ENCODE measurements around the gene TAGLN3. TPM values are rescaled to one million over a fixed set of nuclear protein-coding genes. Genes with fewer than 3 reads are reported as not detected.

Gene TAGLN3
- total and polyA plus RNA-seq, 2 donors (not counting 3 experiments of a cell fraction or from before 2014, with no cell fraction given), result not detected

GRCh38 chr3:111968319-111969054 is 30.2 kb upstream of the TAGLN3 start:
- ChIA-PET CTCF (interaction anchor here (0.5 to 7.9 kb wide), 30 partner anchors 10 to 299 kb away, joined by 3 to 239 read pairs (median 9); partner anchors contain the start of genes ABHD10 and PHLDB2), POLR2A (interaction anchor here (0.9 to 1.8 kb wide), 4 partner anchors 10 to 108 kb away, joined by 3 to 6 read pairs (median 4); partner anchors contain the start of gene ABHD10)
- Histone ChIP-seq H2AFZ (ENCODE audit: low read depth, low read length) (no peak overlapping the region), H3K27me3 (ENCODE audit: control insufficient read depth in 2 of 2, insufficient read depth in 2 of 2, low read length in 2 of 2) (no peaks in the 10 kb centered on the region), H3K4me1 (ENCODE audit: control insufficient read depth, extremely low read depth, insufficient read depth, low read length) (peaks cover 21% of the 10 kb centered on the region), H3K4me2 (ENCODE audit: insufficient read depth, low read length) (no peak overlapping the region), H3K9ac (replicated peaks; ENCODE audit: extremely low read depth, insufficient read depth, low read length) (no peak overlapping the region), H3K36me3 (ENCODE audit: control insufficient read depth in 2 of 2, extremely low read depth in 1 of 2, insufficient read depth in 2 of 2, low read length in 2 of 2) (peaks cover 10 to 13% of the 10 kb centered on the region in 2 experiments), H3K79me2 (ENCODE audit: control insufficient read depth, insufficient read depth, low read length) (no peaks in the 10 kb centered on the region), H3K9me3 (replicated peaks; ENCODE audit: control insufficient read depth, insufficient read depth, low read length) (no peaks in the 10 kb centered on the region), H3K27ac (ENCODE audit: insufficient read depth, low read depth, low read length) (no peak overlapping the region), H3K4me3 (replicated peaks in 1 of 3; ENCODE audit: insufficient read depth in 1 of 3, low read depth in 1 of 3, low read length in 3 of 3) (no peak overlapping the region), H4K20me1 (replicated peaks; ENCODE audit: control insufficient read depth, extremely low read depth, insufficient read depth, low read length) (no peaks in the 10 kb centered on the region), H3K9me1 (replicated peaks; ENCODE audit: control insufficient read depth, extremely low read depth, insufficient read depth, low read length) (no peaks in the 10 kb centered on the region)
- FAIRE-seq (no peak), DNase-seq (ENCODE audit: low read depth, low spot score) (no peak)
- BruUV-seq (replicated peaks), result no TSS peak
- intact Hi-C loops (cut with micrococcal nuclease) (no loop called here), dilution Hi-C loops (cut with MboI; ENCODE audit: extremely low pct_ligation_motif_present, low sequenced_read_pairs) (no loop called here)
- no peak for TF ChIP-seq EZH2 (IDR thresholded peaks at IDR 0.05; ENCODE audit: borderline replicate concordance, low read depth, low read length, severe bottlenecking)
- no peak for TF ChIP-seq GATA2 (IDR thresholded peaks at IDR 0.05; ENCODE audit: insufficient read depth, insufficient read length, low read depth, low read length)
- TF ChIP-seq JUN (IDR thresholded peaks at IDR 0.05; ENCODE audit: borderline replicate concordance, insufficient read depth, insufficient read length, low read depth), result no peak
- TF ChIP-seq POLR2AphosphoS5 (IDR thresholded peaks at IDR 0.05; ENCODE audit: insufficient read depth, low read depth, low read length), result no peak
- no peak for TF ChIP-seq MAX (IDR thresholded peaks at IDR 0.05; ENCODE audit: insufficient read depth, insufficient read length)
- no peak for TF ChIP-seq FOS (IDR thresholded peaks at IDR 0.05; ENCODE audit: borderline replicate concordance, insufficient read depth, low read length)
- no peak for TF ChIP-seq CTCF (IDR thresholded peaks at IDR 0.05; ENCODE audit: extremely low read depth in 1 of 2, insufficient read depth in 1 of 2, low read depth in 1 of 2, low read length in 2 of 2)
- TF ChIP-seq MYC (IDR thresholded peaks at IDR 0.05; ENCODE audit: low read depth, low read length), result no peak
- TF ChIP-seq POLR2A (IDR thresholded peaks at IDR 0.05; ENCODE audit: low read depth, low read length), result no peak

Data from endothelial cell of umbilical vein (primary cell).